ENCODE results near the gene SSPN.
A peak's percentile ranks its signal among the peaks of the same experiment; 100 is the strongest.

SSPN gene, protein sequence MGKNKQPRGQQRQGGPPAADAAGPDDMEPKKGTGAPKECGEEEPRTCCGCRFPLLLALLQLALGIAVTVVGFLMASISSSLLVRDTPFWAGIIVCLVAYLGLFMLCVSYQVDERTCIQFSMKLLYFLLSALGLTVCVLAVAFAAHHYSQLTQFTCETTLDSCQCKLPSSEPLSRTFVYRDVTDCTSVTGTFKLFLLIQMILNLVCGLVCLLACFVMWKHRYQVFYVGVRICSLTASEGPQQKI

GRCh38 chr12:26195250-26195640, at the start of gene SSPN:
TSS of gene SSPN (plus strand) at chr12:26195573. CDS start at chr12:26195673, 100 bp downstream.
- Mint-ChIP-seq H3K27me3 (peaks cover 45% of the 10 kb centered on the region), H3K4me3 (peak within 1 kb of the TSS; percentile 44), H3K36me3 (no peaks in the 10 kb centered on the region), H3K9me3 (no peaks in the 10 kb centered on the region), H3K27ac (no peak within 1 kb of the TSS), H3K4me1 (peaks cover 4% of the 10 kb centered on the region)

DNA sequence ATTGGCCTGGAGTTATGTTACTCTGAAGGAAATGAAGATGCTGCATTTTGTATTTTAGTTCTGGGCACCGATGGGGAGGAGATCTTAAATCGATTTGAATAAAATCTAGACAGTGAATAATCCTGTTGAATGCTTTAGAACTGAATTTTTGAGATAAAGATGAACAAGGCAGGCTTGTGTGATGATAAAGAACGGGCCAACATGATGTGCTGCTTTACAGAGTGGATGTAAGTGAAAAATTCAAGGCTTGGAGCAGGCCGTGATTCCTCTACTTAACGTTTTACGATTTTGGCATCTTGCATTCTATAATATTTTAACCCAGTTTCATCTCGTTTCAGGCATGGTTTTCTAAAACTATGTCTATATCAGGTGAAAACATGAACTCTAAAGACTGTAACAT, 47.1 kb upstream of the SSPN start:
- Mint-ChIP-seq H3K4me3 (no peak overlapping the region), H3K27me3 (peaks cover 8% of the 10 kb centered on the region), H3K9me3 (no peaks in the 10 kb centered on the region), H3K27ac (no peak overlapping the region), H3K4me1 (no peaks in the 10 kb centered on the region), H3K36me3 (no peaks in the 10 kb centered on the region)

DNA sequence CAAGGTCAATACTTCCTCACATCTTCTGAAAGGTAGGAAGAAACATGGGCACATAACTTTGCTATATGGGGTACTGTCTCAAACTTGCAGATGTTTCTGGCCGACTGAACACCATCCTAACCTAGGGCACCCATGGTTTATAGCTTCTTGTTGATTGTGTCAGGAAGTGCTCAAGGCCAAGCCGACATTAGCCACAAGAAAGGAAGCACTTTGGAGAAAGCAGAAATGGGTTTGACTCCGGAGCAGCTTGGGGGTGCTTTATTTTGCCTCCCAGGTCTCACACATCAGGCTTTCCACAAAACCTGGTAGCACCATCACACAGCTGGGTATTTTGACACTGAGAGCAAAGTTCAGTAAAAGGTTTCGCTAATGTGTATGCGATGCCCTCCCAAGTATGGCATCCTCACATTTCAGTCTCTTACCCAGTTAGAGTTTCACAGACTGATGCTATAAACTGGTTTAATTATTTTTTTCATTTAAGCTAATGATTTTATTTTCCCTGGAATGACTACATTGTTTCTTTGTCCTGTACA, 45.3 kb upstream of the SSPN start:
- no peaks in the 10 kb centered on the region for H3K9me3 Mint-ChIP-seq
- H3K4me1 Mint-ChIP-seq: no peaks in the 10 kb centered on the region
- no peaks in the 10 kb centered on the region for H3K36me3 Mint-ChIP-seq
- peaks cover 8% of the 10 kb centered on the region for H3K27me3 Mint-ChIP-seq
- no peak overlapping the region for H3K4me3 Mint-ChIP-seq
- no peak overlapping the region for H3K27ac Mint-ChIP-seq

GRCh38 chr12:26150736-26151450, 44.5 kb upstream of the SSPN start:
- H3K4me1 Mint-ChIP-seq: no peaks in the 10 kb centered on the region
- no peak overlapping the region for H3K27ac Mint-ChIP-seq
- H3K4me3 Mint-ChIP-seq: no peak overlapping the region
- H3K36me3 Mint-ChIP-seq: no peaks in the 10 kb centered on the region
- H3K9me3 Mint-ChIP-seq: no peaks in the 10 kb centered on the region
- peaks cover 8% of the 10 kb centered on the region for H3K27me3 Mint-ChIP-seq

DNA sequence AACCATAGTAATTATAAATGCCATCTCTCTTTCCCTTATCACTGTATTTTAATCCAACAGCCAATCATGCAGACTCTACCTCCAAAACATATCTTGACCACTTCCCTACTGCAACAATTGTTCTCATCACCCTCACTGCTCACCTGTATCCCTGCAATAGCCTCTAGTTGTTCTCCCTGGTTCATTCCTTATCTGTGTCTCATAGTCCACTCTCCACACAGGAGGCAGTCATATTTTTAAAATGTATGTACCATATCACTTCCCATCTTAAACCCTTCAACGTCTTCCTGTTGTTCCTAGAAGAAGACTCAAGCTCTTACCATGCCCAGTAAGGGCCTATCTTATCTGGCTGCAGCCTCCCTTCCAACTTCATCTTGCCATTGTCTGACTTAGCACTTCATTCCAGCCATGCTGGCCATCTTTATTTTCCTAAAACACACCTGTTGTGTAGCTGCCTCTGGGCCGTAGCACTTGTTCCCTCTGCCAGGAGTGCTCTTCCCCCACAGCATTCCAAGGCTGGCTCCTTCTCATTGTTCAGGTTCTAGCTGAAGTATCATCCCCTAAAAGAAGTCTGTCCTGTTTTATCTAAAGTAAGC, 42.8 kb upstream of the SSPN start:
- Mint-ChIP-seq H3K27ac (no peak overlapping the region), H3K9me3 (no peaks in the 10 kb centered on the region), H3K4me3 (no peak overlapping the region), H3K4me1 (no peaks in the 10 kb centered on the region), H3K27me3 (peaks cover 8% of the 10 kb centered on the region), H3K36me3 (no peaks in the 10 kb centered on the region)

GRCh38 chr12:26153421-26154154, 41.8 kb upstream of the SSPN start:
- Mint-ChIP-seq H3K27me3 (peaks cover 7% of the 10 kb centered on the region), H3K4me3 (no peak overlapping the region), H3K27ac (no peak overlapping the region), H3K9me3 (no peaks in the 10 kb centered on the region), H3K4me1 (no peaks in the 10 kb centered on the region), H3K36me3 (no peaks in the 10 kb centered on the region)

GRCh38 chr12:26156201-26156871, 39.0 kb upstream of the SSPN start:
- H3K27me3 Mint-ChIP-seq: peaks cover 14% of the 10 kb centered on the region
- no peak overlapping the region for H3K27ac Mint-ChIP-seq
- H3K4me1 Mint-ChIP-seq: no peaks in the 10 kb centered on the region
- H3K36me3 Mint-ChIP-seq: no peaks in the 10 kb centered on the region
- no peak overlapping the region for H3K4me3 Mint-ChIP-seq
- H3K9me3 Mint-ChIP-seq: no peaks in the 10 kb centered on the region

DNA sequence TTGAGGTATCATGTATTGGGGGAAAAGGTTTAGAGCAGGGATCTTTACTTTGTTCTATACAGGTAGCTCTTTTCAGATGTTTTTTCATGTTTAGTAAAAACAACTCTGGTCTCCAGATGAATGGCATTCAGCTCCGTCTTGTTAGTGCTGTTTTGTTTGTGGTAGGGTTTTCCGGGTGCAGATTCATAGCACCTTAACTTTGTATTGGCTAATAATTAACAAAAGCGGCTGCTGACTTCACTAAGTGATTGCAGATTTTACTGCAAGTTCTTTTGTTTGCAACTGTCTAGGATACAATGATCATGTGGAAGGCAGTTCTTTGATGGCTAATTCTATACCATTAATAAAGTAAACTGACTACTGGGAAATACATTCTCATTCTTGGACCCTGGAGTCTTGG, 38.4 kb upstream of the SSPN start:
- peaks cover 14% of the 10 kb centered on the region for H3K27me3 Mint-ChIP-seq
- no peaks in the 10 kb centered on the region for H3K36me3 Mint-ChIP-seq
- H3K9me3 Mint-ChIP-seq: no peaks in the 10 kb centered on the region
- no peak overlapping the region for H3K4me3 Mint-ChIP-seq
- H3K4me1 Mint-ChIP-seq: no peaks in the 10 kb centered on the region
- H3K27ac Mint-ChIP-seq: no peak overlapping the region

GRCh38 chr12:26158078-26158764, 37.2 kb upstream of the SSPN start:
- Mint-ChIP-seq H3K4me1 (no peaks in the 10 kb centered on the region), H3K27ac (no peak overlapping the region), H3K4me3 (no peak overlapping the region), H3K27me3 (peaks cover 13% of the 10 kb centered on the region), H3K9me3 (no peaks in the 10 kb centered on the region), H3K36me3 (no peaks in the 10 kb centered on the region)

DNA sequence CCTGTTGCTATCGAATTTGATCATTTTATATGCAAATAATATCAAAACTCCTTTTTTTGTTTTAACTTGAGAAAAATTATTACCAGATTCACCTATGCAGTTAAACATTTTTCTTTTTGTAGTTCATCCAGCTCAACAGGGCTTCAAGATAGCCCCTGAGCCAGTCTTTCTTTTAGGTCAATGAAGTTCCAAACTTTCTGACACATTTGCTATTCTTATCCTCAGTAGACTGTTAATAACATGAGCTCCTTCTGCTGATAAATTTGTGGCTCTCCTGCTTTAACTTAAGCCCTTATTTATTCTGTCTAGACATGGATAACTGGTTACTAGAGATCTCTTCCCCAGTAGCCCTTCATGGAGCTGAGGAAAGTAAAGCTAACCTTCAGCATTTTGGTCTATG, 33.2 kb upstream of the SSPN start:
- Mint-ChIP-seq H3K9me3 (no peaks in the 10 kb centered on the region), H3K4me3 (no peak overlapping the region), H3K4me1 (no peaks in the 10 kb centered on the region), H3K27me3 (peaks cover 17% of the 10 kb centered on the region), H3K36me3 (no peaks in the 10 kb centered on the region), H3K27ac (no peak overlapping the region)

- H3K4me1 Mint-ChIP-seq: no peaks in the 10 kb centered on the region
- H3K4me3 Mint-ChIP-seq: no peak overlapping the region
Observed at GRCh38 chr12:26162905-26163304, 32.5 kb upstream of the SSPN start.

DNA sequence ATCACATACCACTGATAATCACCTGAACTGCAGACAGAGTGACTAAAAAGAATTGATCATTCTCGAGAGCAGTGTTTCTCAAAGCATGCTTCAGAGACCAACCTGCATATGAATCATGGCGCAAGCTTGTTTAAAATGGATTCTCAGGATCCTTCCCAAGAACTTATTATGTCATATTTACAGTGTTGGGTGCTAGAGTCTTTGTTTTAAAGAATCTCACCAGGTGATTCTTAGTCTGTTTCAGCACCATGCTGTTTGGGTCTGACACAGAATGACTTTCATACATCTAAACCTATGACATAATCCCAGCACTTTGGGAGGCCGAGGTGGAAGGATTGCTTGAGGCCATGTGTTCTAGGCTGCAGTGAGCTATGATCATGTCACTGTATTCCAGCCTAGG, 31.3 kb upstream of the SSPN start:
- Mint-ChIP-seq H3K4me1 (no peaks in the 10 kb centered on the region), H3K27me3 (peaks cover 24% of the 10 kb centered on the region), H3K36me3 (no peaks in the 10 kb centered on the region), H3K4me3 (no peak overlapping the region), H3K9me3 (no peaks in the 10 kb centered on the region), H3K27ac (no peak overlapping the region)

More at GRCh38 chr12:26162905-26163304, 32.5 kb upstream of the SSPN start:
- no peaks in the 10 kb centered on the region for H3K36me3 Mint-ChIP-seq
- no peaks in the 10 kb centered on the region for H3K9me3 Mint-ChIP-seq
- H3K27ac Mint-ChIP-seq: no peak overlapping the region
- H3K27me3 Mint-ChIP-seq: peaks cover 22% of the 10 kb centered on the region

DNA sequence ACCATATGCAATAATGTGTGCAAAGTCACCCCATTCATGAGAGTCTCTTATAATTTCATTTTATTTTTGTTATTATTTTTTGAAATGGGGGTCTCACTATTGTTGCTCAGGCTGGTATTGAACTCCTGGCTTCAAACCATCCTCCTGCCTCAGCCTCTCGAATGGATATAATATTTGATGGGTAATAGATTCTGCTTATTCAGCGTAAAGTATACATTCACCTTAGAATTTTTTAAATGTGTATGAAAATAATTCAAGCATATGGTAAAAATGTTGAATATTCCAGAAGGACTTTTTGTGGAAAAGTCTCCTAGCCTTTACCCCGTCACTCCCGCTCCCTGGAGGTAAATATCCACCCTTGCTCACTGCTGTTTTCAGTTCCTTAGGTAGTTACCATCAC, 23.4 kb upstream of the SSPN start:
- Mint-ChIP-seq H3K27me3 (peaks cover 27% of the 10 kb centered on the region), H3K9me3 (no peaks in the 10 kb centered on the region), H3K36me3 (no peaks in the 10 kb centered on the region), H3K4me3 (no peak overlapping the region), H3K27ac (no peak overlapping the region), H3K4me1 (no peaks in the 10 kb centered on the region)

DNA sequence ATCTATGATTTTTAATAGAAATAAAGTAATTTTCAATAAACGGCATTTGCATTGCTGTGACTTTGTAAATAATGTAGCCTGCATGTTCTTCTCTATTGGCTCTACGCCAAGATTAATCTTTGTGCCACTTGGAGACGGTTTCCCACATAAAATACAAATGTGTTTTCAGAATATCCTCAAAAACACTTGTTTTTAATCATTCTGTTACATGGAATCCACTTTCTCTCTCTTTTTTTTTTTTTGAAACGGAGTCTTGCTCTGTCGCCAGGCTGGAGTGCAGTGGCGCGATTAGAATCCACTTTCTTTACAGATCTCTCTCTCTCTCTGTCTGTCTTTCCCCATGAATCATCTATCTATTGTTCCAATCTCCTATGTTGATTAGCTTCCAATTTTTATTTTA, 22.8 kb upstream of the SSPN start:
- Mint-ChIP-seq H3K9me3 (no peaks in the 10 kb centered on the region), H3K27me3 (peaks cover 22% of the 10 kb centered on the region), H3K4me1 (no peaks in the 10 kb centered on the region), H3K36me3 (no peaks in the 10 kb centered on the region), H3K4me3 (no peak overlapping the region), H3K27ac (no peak overlapping the region)

Measured in activated naive CD4-positive, alpha-beta T cell treated with anti-CD3 and anti-CD28 coated beads, Interleukin-2, amount 50 U/mL, for 24 hours (primary cell).